Kidney (tissue), 14 donors: Measurements from ENCODE around the gene MYO5A. TPM values are rescaled to one million over a fixed set of nuclear protein-coding genes. Genes with fewer than 3 reads are reported as not detected.
A peak's percentile ranks its signal among the peaks of the same experiment; 100 is the strongest.

Experiments used
- DNase-seq, 5 donors: peaks; one replicate each; pipeline ENCODE4 v3.0.0-alpha.2; 2013 to 2020
- FAIRE-seq: peaks from 2 replicates; lab custom pipeline; 2012; peaks lifted over from hg19 to GRCh38; lab: Jason Lieb, UNC
- H3K27ac ChIP-seq, 2 donors: one replicate each; pipeline ENCODE4 v1.7.0; 2013; ENCODE audit warnings: low read depth in 2 of 2, low read length in 2 of 2, inconsistent platforms in 1 of 2
- H3K27me3 ChIP-seq: one replicate; pipeline ENCODE4 v1.7.1; 2013; ENCODE audit warnings: low read length, inconsistent platforms; ENCODE audit not compliant: control insufficient read depth, insufficient read depth
- H3K36me3 ChIP-seq, 3 donors: one replicate each; pipeline versions ENCODE4 v1.7.0 to v1.7.1; 2013; ENCODE audit warnings: low read length in 3 of 3, control low read depth in 1 of 3, inconsistent platforms in 1 of 3; ENCODE audit not compliant: insufficient read depth in 3 of 3, control insufficient read depth in 2 of 3
- H3K4me1 ChIP-seq, 3 donors: one replicate each; pipeline versions ENCODE4 v1.7.0 to v1.7.1; 2013; ENCODE audit warnings: low read length in 3 of 3, inconsistent platforms in 1 of 3, low read depth in 1 of 3; ENCODE audit not compliant: control insufficient read depth in 2 of 3, insufficient read depth in 2 of 3
- H3K4me3 ChIP-seq, 3 donors: one replicate each; pipeline versions ENCODE4 v1.7.0 to v1.8.1; 2013; ENCODE audit warnings: low read length in 3 of 3, control low read depth in 1 of 3, inconsistent platforms in 1 of 3
- H3K9ac ChIP-seq, 3 donors: one replicate each; pipeline versions ENCODE4 v1.7.0 to v1.7.1; 2013; ENCODE audit warnings: low read length in 3 of 3, control low read depth in 1 of 3, inconsistent platforms in 1 of 3
- H3K9me3 ChIP-seq, 3 donors: one replicate each; pipeline versions ENCODE4 v1.7.0 to v1.7.1; 2013; ENCODE audit warnings: low read length in 3 of 3, control low read depth in 1 of 3, inconsistent platforms in 1 of 3; ENCODE audit not compliant: control insufficient read depth in 2 of 3, insufficient read depth in 1 of 3
- intact Hi-C: fragments of 100-400 bp; cut with DNase I; formaldehyde crosslinking; loops from one replicate; pipeline ENCODE4 v1.11.1; 2022
- polyA plus RNA-seq: library from polyadenylated mRNA; stranded (reverse); fragments of 350-450 nt; fragmentation: Illumina TruSeq; extraction: RNeasy Lipid Tissue Mini Kit (QIAGEN cat#74804); gene quantifications from one replicate; pipeline ENCODE4 v1.2.3, GENCODE V29; 2014; ENCODE audit warnings: low read depth, low replicate concordance; ENCODE audit not compliant: insufficient read depth
- total RNA-seq: library from RNA; stranded (reverse); fragmentation: NEBNext Ultra II Directional; extraction: Animal tissue kit (Norgen Biotek cat#: 25700); gene quantifications from one replicate; pipeline ENCODE4 v1.2.1, GENCODE V29; 2021
- TF ChIP-seq, protein P1 (sequence below): IDR thresholded peaks from 3 replicates; pipeline ENCODE4 v1.5.1; 2012; ENCODE audit warnings: mild to moderate bottlenecking, moderate library complexity, borderline replicate concordance; ENCODE audit not compliant: insufficient read depth; ENCODE audit errors: extremely low read depth
- donor health status: control.
- donor health status: control.
- donor health status: control.
- donor health status: control.
- donor health status: control.
- donor health status: DM: yes; HTN: yes; CAD: no.
- donor health status: Normal renal cell carcinoma (clear cell type).

Gene MYO5A
- total and polyA plus RNA-seq, 2 donors from 2014 or later: 3.5 to 32.9 TPM

DNA sequence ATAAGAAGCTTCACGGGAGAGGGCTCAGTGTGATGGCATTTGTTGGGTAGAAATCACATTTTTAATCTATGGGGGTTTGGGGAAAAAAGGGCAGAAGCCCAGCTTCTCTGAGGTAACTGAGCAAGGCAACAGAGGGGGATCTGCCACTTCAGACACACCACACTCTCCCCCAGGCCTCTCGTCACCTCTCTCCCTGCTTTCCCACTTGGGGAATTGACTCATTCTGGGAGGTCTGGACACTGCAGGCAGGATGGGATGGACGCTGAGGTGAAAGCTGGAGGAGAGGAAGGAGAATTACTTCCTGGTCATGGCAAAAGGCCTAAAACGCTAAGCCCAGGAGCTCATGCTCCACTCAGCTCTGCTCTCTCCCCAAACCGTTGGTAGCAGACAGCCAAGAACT lies 266.3 kb downstream of the MYO5A start:
- no peaks in the 10 kb centered on the region for H3K9me3 ChIP-seq
- TF ChIP-seq, protein P1, sequence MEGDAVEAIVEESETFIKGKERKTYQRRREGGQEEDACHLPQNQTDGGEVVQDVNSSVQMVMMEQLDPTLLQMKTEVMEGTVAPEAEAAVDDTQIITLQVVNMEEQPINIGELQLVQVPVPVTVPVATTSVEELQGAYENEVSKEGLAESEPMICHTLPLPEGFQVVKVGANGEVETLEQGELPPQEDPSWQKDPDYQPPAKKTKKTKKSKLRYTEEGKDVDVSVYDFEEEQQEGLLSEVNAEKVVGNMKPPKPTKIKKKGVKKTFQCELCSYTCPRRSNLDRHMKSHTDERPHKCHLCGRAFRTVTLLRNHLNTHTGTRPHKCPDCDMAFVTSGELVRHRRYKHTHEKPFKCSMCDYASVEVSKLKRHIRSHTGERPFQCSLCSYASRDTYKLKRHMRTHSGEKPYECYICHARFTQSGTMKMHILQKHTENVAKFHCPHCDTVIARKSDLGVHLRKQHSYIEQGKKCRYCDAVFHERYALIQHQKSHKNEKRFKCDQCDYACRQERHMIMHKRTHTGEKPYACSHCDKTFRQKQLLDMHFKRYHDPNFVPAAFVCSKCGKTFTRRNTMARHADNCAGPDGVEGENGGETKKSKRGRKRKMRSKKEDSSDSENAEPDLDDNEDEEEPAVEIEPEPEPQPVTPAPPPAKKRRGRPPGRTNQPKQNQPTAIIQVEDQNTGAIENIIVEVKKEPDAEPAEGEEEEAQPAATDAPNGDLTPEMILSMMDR: no peak
- peaks cover 0 to 2% (median 0%) of the 10 kb centered on the region in 3 donors for H3K36me3 ChIP-seq
- DNase-seq (no peak), FAIRE-seq (no peak)
- H3K4me1 ChIP-seq: peaks cover 0 to 10% (median 5%) of the 10 kb centered on the region in 3 donors
- peak overlapping the region; percentile 63 to 85 for H3K27ac ChIP-seq
- intact Hi-C loops: no loop called here
- no peak overlapping the region for H3K4me3 ChIP-seq
- H3K9ac ChIP-seq: peak overlapping the region in 1 of 3 donors; percentile 29
- no peaks in the 10 kb centered on the region for H3K27me3 ChIP-seq

DNA sequence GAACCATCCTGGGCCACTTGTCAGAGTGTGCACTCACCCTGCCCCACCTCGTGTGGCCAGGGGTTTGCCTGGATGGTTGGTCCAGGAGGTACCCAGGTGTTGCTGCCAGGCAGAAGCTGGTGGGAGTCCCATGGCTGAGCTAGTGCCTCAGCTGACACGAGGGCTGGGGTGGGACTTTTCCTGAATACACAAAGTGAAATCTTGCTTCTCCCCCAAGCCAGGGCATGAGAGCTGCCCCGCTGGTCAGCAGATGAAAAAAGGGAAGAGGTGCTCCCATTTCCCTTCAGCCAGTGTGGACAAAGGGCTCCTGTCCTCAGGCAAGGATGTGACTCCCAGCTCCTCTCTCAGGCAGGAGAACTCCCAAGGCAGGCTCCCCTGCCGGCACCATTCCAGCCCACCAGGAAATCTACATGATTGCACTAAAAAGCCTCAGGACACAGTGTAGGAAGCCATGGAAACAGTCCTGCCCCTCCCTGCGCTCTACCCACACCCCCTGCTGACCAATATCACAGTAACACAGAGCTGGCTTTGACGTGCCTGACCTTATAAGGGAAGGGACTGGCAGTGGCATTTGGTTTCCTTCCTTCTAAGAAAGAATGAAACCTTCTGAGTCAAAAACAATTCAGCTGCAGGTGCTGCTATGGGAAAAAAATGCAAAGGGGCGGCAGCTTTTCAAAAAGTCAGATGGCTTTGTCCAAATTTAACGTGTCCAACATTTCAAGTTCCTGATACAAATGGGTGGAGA lies 267.0 kb downstream of the MYO5A start:
- H3K9ac ChIP-seq: peak overlapping the region in 2 of 3 donors; percentile 29
- TF ChIP-seq, protein P1: no peak
- intact Hi-C loops: no loop called here
- no peaks in the 10 kb centered on the region for H3K9me3 ChIP-seq
- no peaks in the 10 kb centered on the region for H3K36me3 ChIP-seq
- H3K27ac ChIP-seq: peak overlapping the region; percentile 63 to 79
- FAIRE-seq: peak; percentile 50
- DNase-seq: peak; percentile 74 to 90 (median 87)
- H3K4me3 ChIP-seq: no peak overlapping the region
- H3K4me1 ChIP-seq: peaks cover 0 to 12% (median 5%) of the 10 kb centered on the region in 3 donors
- H3K27me3 ChIP-seq: no peaks in the 10 kb centered on the region

DNA sequence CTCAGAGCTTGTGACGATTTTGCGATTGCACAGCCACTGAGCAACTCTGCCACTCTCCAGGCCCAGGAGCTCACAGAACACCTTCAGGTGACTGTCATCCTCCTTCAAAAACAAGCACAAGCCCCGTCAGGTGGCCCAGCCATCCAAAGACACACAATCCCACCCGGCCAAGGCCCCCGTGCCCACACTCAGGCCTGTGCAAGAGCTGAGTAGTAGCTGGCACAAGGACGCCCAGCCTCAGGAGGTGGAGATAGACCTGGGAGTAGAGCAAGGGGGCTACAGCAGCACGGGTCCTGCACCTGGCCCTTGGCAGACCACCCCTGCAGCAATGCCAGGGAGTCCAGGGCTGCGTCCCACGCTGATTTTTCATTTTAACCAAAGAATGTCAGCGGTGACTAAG lies 267.7 kb downstream of the MYO5A start:
- Histone ChIP-seq H3K9me3 (no peaks in the 10 kb centered on the region), H3K27ac (peak overlapping the region; percentile 40 to 79), H3K4me3 (no peak overlapping the region), H3K9ac (peak overlapping the region in 1 of 3 donors; percentile 27), H3K4me1 (peaks cover 0 to 12% (median 5%) of the 10 kb centered on the region in 3 donors), H3K36me3 (no peaks in the 10 kb centered on the region), H3K27me3 (no peaks in the 10 kb centered on the region)
- FAIRE-seq: no peak
- TF ChIP-seq, protein P1: no peak
- peak in 1 of 5 donors; percentile 73 for DNase-seq
- intact Hi-C loops: no loop called here
